Heart left ventricle (tissue), 13 donors: ENCODE results near the gene BBX.

Experiments
- POLR2A ChIP-seq, 2 donors: fragments of 450-650 bp; IDR thresholded peaks; one replicate each; pipeline ENCODE4 v1.6.1; 2017; ENCODE audit warnings: antibody characterized with exemption in 2 of 2, mild to moderate bottlenecking in 2 of 2, moderate library complexity in 2 of 2
- TF ChIP-seq, protein P1 (sequence below), 12 donors: fragments of 200-600 bp; sonication (generic) in 4 of 12; IDR thresholded peaks; one replicate each; pipeline versions ENCODE4 v1.5.0 to v1.8.0; 2018 to 2022; ENCODE audit warnings: antibody characterized with exemption in 12 of 12, mild to moderate bottlenecking in 5 of 12
- donor health status: ischemic (EF 13 %, LVEDD 7.1; RV severe dilation, severe dysfunction).
- donor health status: DM: no; HTN: yes; CAD: no.
- donor health status: DM: no; HTN: no; CAD: no.
- donor health status: ischemic (EF 25% LVEDD 6.9; RV normal size, moderate dysfunction).
- donor health status: ischemic (EF 25% LVEDD 5.7; RV mildly dilated, moderate dysfunction).
- donor health status: ischemic (EF 35%, LVEDD 5.7; RV mildly dilated, moderate dysfunction).
- donor health status: nonischemic (EF 11% LVEDD 7.7; RV severe dilation, severe dysfunction).
- donor health status: DM: yes; HTN: yes; CAD: no.
- donor health status: PGD.
- donor health status: ischemic (EF 29% LVEDD 5.4; RV normal size, mild dysfunction).
- donor health status: nonischemic (EF 23%, LVEDD 6.1; RV moderate dilation, normal function).

GRCh38 chr3:107579371-107579770 is 56.6 kb downstream of the BBX start:
- TF ChIP-seq, protein P1, sequence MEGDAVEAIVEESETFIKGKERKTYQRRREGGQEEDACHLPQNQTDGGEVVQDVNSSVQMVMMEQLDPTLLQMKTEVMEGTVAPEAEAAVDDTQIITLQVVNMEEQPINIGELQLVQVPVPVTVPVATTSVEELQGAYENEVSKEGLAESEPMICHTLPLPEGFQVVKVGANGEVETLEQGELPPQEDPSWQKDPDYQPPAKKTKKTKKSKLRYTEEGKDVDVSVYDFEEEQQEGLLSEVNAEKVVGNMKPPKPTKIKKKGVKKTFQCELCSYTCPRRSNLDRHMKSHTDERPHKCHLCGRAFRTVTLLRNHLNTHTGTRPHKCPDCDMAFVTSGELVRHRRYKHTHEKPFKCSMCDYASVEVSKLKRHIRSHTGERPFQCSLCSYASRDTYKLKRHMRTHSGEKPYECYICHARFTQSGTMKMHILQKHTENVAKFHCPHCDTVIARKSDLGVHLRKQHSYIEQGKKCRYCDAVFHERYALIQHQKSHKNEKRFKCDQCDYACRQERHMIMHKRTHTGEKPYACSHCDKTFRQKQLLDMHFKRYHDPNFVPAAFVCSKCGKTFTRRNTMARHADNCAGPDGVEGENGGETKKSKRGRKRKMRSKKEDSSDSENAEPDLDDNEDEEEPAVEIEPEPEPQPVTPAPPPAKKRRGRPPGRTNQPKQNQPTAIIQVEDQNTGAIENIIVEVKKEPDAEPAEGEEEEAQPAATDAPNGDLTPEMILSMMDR (IDR thresholded peaks at IDR 0.05): no peak
- TF ChIP-seq POLR2A (IDR thresholded peaks at IDR 0.05): no peak
